IMR-90 (cell line): ENCODE data around the gene CFDP1. TPM values are rescaled to one million over a fixed set of nuclear protein-coding genes. Genes with fewer than 3 reads are reported as not detected.

Experiments used
- ATAC-seq: fragments of 200-7000 bp; cut with Tn5 transposase; 2 replicates; pipeline ENCODE4 v1.9.1; 2020; ENCODE audit warnings: low read depth, mild to moderate bottlenecking, moderate library complexity
- BruUV-seq: library from RNA; stranded (reverse); fragments of 400-500 nt; replicated peaks from 2 replicates; lab custom pipeline; 2021; lab: Mats Ljungman, UMichigan
- CTCF ChIA-PET: fragments of 300-600 bp; formaldehyde crosslinking; extraction: SDS; loops from one replicate; lab custom pipeline; 2021; ENCODE audit warnings: antibody characterized with exemption; lab: Yijun Ruan, JAX
- POLR2A ChIA-PET: fragments of 300-600 bp; sonication (Branson Sonifier 250); formaldehyde crosslinking; loops from one replicate; lab custom pipeline; 2022; ENCODE audit warnings: antibody characterized with exemption; ENCODE audit not compliant: unreplicated experiment; lab: Charles Lee
- DNase-seq: peaks from one replicate; pipeline ENCODE4 v3.0.0; 2013
- H2AFZ ChIP-seq: replicated peaks from 2 replicates; pipeline ENCODE3; 2013; ENCODE audit warnings: low read length, mild to moderate bottlenecking; ENCODE audit not compliant: poor library complexity
- H2AK5ac ChIP-seq: 2 replicates; pipeline ENCODE4 v1.6.1; 2013; ENCODE audit warnings: low read depth, low read length, inconsistent platforms
- H2AK9ac ChIP-seq: replicated peaks from 2 replicates; pipeline ENCODE3; 2013; ENCODE audit warnings: mild to moderate bottlenecking, low read depth, low read length, moderate library complexity; ENCODE audit not compliant: poor library complexity
- H2BK120ac ChIP-seq: 2 replicates; pipeline ENCODE4 v1.6.1; 2013; ENCODE audit warnings: low read depth, low read length, inconsistent platforms
- H2BK15ac ChIP-seq: 3 replicates; pipeline ENCODE4 v1.6.1; 2013; ENCODE audit warnings: low read depth, low read length, inconsistent platforms
- H2BK20ac ChIP-seq: 2 replicates; pipeline ENCODE4 v1.6.1; 2013; ENCODE audit warnings: low read depth, mild to moderate bottlenecking, inconsistent platforms, low read length, moderate library complexity
- H2BK5ac ChIP-seq: 2 replicates; pipeline ENCODE4 v1.6.1; 2013; ENCODE audit warnings: mild to moderate bottlenecking, low read depth, low read length, inconsistent platforms; ENCODE audit not compliant: poor library complexity, severe bottlenecking
- H3K14ac ChIP-seq: replicated peaks from 2 replicates; pipeline ENCODE4 v1.6.1; 2013; ENCODE audit warnings: low read depth, low read length, inconsistent platforms
- H3K18ac ChIP-seq: 2 replicates; pipeline ENCODE4 v1.6.1; 2013; ENCODE audit warnings: low read depth, low read length, control low read depth
- H3K23ac ChIP-seq: 2 replicates; pipeline ENCODE4 v1.6.1; 2013; ENCODE audit warnings: low read depth, low read length, inconsistent platforms
- H3K27ac ChIP-seq: 2 replicates; pipeline ENCODE4 v1.5.1; 2013; ENCODE audit warnings: mild to moderate bottlenecking, control low read depth, low read length; ENCODE audit not compliant: insufficient read depth
- H3K27me3 ChIP-seq: 2 replicates; pipeline ENCODE4 v1.6.1; 2013; ENCODE audit warnings: low read length; ENCODE audit not compliant: control insufficient read depth, insufficient read depth
- H3K36me3 ChIP-seq: 2 replicates; pipeline ENCODE4 v1.6.1; 2013; ENCODE audit warnings: low read length, mixed read lengths; ENCODE audit not compliant: control insufficient read depth, insufficient read depth
- H3K4ac ChIP-seq: 2 replicates; pipeline ENCODE4 v1.6.1; 2013; ENCODE audit warnings: low read depth, low read length, inconsistent platforms
- H3K4me1 ChIP-seq: 2 replicates; pipeline ENCODE4 v1.6.1; 2013; ENCODE audit warnings: low read length, mixed read lengths; ENCODE audit not compliant: control insufficient read depth, insufficient read depth
- H3K4me2 ChIP-seq: 2 replicates; pipeline ENCODE4 v1.6.1; 2013; ENCODE audit warnings: low read depth, mild to moderate bottlenecking, control low read depth, low read length, moderate library complexity
- H3K4me3 ChIP-seq: 2 replicates; pipeline ENCODE4 v1.5.1; 2013; ENCODE audit warnings: low read depth, mild to moderate bottlenecking, control low read depth, low read length, moderate library complexity; ENCODE audit not compliant: insufficient read depth
- H3K56ac ChIP-seq: 2 replicates; pipeline ENCODE4 v1.6.1; 2013; ENCODE audit warnings: low read length, inconsistent platforms; ENCODE audit not compliant: insufficient read depth; ENCODE audit errors: extremely low read depth
- H3K79me1 ChIP-seq, 2 experiments: 2 replicates each; pipeline ENCODE4 v1.6.1; 2013; ENCODE audit warnings: low read length in 2 of 2, inconsistent platforms in 1 of 2, low read depth in 1 of 2
- H3K9ac ChIP-seq: 2 replicates; pipeline ENCODE4 v1.6.1; 2013; ENCODE audit warnings: low read depth, low read length, control low read depth
- H3K9me1 ChIP-seq: 2 replicates; pipeline ENCODE4 v1.6.1; 2013; ENCODE audit warnings: low read length, inconsistent platforms; ENCODE audit not compliant: insufficient read depth
- H3K9me3 ChIP-seq: 2 replicates; pipeline ENCODE4 v1.6.1; 2013; ENCODE audit warnings: low read length; ENCODE audit not compliant: control insufficient read depth, insufficient read depth
- H4K20me1 ChIP-seq: 2 replicates; pipeline ENCODE4 v1.6.1; 2013; ENCODE audit warnings: low read length, inconsistent platforms; ENCODE audit not compliant: insufficient read depth
- H4K5ac ChIP-seq: 2 replicates; pipeline ENCODE4 v1.6.1; 2013; ENCODE audit warnings: mild to moderate bottlenecking, low read depth, low read length, control low read depth
- H4K8ac ChIP-seq, 2 experiments: 2 replicates each; pipeline ENCODE4 v1.6.1; 2013; ENCODE audit warnings: low read depth in 2 of 2, low read length in 2 of 2, control low read depth in 1 of 2, inconsistent platforms in 1 of 2
- H4K91ac ChIP-seq: 2 replicates; pipeline ENCODE4 v1.6.1; 2013; ENCODE audit warnings: low read depth, low read length, inconsistent platforms; ENCODE audit not compliant: insufficient read depth
- BHLHE40 ChIP-seq: fragments of 150-350 bp; IDR thresholded peaks from 2 replicates; pipeline ENCODE4 v1.6.1; 2016; ENCODE audit warnings: mild to moderate bottlenecking, low read depth, low read length
- CEBPB ChIP-seq: IDR thresholded peaks from 2 replicates; pipeline ENCODE4 v1.6.1; 2012; ENCODE audit warnings: low read depth, low read length, improper control_type of control experiment
- CHD1 ChIP-seq: IDR thresholded peaks from 2 replicates; pipeline ENCODE4 v1.6.1; 2012; ENCODE audit warnings: low read depth, low read length, improper control_type of control experiment
- CTCF ChIP-seq: conservative IDR thresholded peaks from 2 replicates; pipeline ENCODE4 v1.5.1; 2012; ENCODE audit warnings: mild to moderate bottlenecking, low read depth, low read length, improper control_type of control experiment
- ELK1 ChIP-seq: fragments of 150-350 bp; IDR thresholded peaks from 2 replicates; pipeline ENCODE4 v1.6.1; 2016; ENCODE audit warnings: low read depth, mild to moderate bottlenecking, low read length, moderate library complexity, borderline replicate concordance
- FOS ChIP-seq: fragments of 150-350 bp; IDR thresholded peaks from 2 replicates; pipeline ENCODE4 v1.6.1; 2016; ENCODE audit warnings: low read depth, low read length
- MAFK ChIP-seq: IDR thresholded peaks from 2 replicates; pipeline ENCODE4 v1.6.1; 2012; ENCODE audit warnings: low read depth, low read length, improper control_type of control experiment
- MAZ ChIP-seq: IDR thresholded peaks from 2 replicates; pipeline ENCODE4 v1.6.1; 2012; ENCODE audit warnings: low read depth, mild to moderate bottlenecking, low read length, improper control_type of control experiment, moderate library complexity, borderline replicate concordance
- MXI1 ChIP-seq: IDR thresholded peaks from 2 replicates; pipeline ENCODE4 v1.6.1; 2012; ENCODE audit warnings: low read depth, mild to moderate bottlenecking, low read length, moderate library complexity, borderline replicate concordance
- NFE2L2 ChIP-seq: fragments of 150-350 bp; IDR thresholded peaks from 2 replicates; pipeline ENCODE4 v1.6.1; 2016; ENCODE audit warnings: low read depth, mild to moderate bottlenecking, low read length
- POLR2A ChIP-seq: IDR thresholded peaks from 2 replicates; pipeline ENCODE4 v1.6.1; 2012; ENCODE audit warnings: mild to moderate bottlenecking, low read depth, low read length
- RAD21 ChIP-seq: IDR thresholded peaks from 2 replicates; pipeline ENCODE4 v1.6.1; 2012; ENCODE audit warnings: low read length, improper control_type of control experiment
- RCOR1 ChIP-seq: IDR thresholded peaks from 2 replicates; pipeline ENCODE4 v1.6.1; 2012; ENCODE audit warnings: mild to moderate bottlenecking, low read length, improper control_type of control experiment; ENCODE audit not compliant: insufficient replicate concordance
- RFX5 ChIP-seq: IDR thresholded peaks from 2 replicates; pipeline ENCODE4 v1.8.0; 2012; ENCODE audit warnings: low read depth, mild to moderate bottlenecking, low read length, moderate library complexity
- SMC3 ChIP-seq: fragments of 150-350 bp; IDR thresholded peaks from 2 replicates; pipeline ENCODE4 v1.6.1; 2016; ENCODE audit warnings: low read depth, mild to moderate bottlenecking, antibody characterized with exemption, low read length, moderate library complexity
- USF2 ChIP-seq: fragments of 150-350 bp; IDR thresholded peaks from 2 replicates; pipeline ENCODE4 v1.6.1; 2017; ENCODE audit warnings: mild to moderate bottlenecking, antibody characterized with exemption, low read length, low read depth
- WGBS, 2 experiments: methylation state at CpG; one replicate each; pipeline versions ENCODE4 v1.1.5 to v1.1.7; 2013; ENCODE audit warnings: missing lambda C conversion rate in 2 of 2; ENCODE audit not compliant: insufficient read length in 1 of 2; ENCODE audit errors: extremely low coverage in 2 of 2; 5-methylcytosine and 5-hydroxymethylcytosine counted together
- dilution Hi-C: fragments of 300-500 bp; cut with HindIII; formaldehyde crosslinking; loops from one replicate; pipeline ENCODE4 v1.14.3; 2018; ENCODE audit warnings: low sequenced_read_pairs; ENCODE audit not compliant: unreplicated experiment
- in situ Hi-C: fragments of 300-500 bp; cut with MboI; formaldehyde crosslinking; loops from 3 replicates; pipeline ENCODE4 v1.14.3; 2019; ENCODE audit warnings: low sequenced_read_pairs, inconsistent platforms, mixed read lengths
- intact Hi-C: fragments of 100-400 bp; cut with micrococcal nuclease; formaldehyde crosslinking; loops from 2 replicates; pipeline ENCODE4 v1.10.0; 2022
- polyA plus RNA-seq, 3 experiments: library from polyadenylated mRNA; depleted of rRNA; stranded (reverse); fragments of >200 nt; gene quantifications; 2 replicates each; pipeline ENCODE4 v1.2.3, GENCODE V29; 2012; ENCODE audit warnings: low replicate concordance in 1 of 3
- total RNA-seq: library from RNA; depleted of rRNA; stranded (reverse); fragments of >200 nt; gene quantifications from 2 replicates; pipeline ENCODE4 v1.2.3, GENCODE V29; 2012

Gene CFDP1
- total and polyA plus RNA-seq, 2 of the 4 experiments (the other 2 are of a cell fraction): 15.6 to 38.7 TPM

- Histone ChIP-seq H2BK120ac (no peak overlapping the region), H4K8ac (no peak overlapping the region), H3K27me3 (peaks cover 12% of the 10 kb centered on the region; the same call in 1 of the 2 replicates), H3K23ac (no peak overlapping the region), H3K9ac (no peak overlapping the region), H2AK5ac (no peak overlapping the region), H3K9me1 (no peaks in the 10 kb centered on the region), H2AFZ (no peak overlapping the region), H2AK9ac (no peak overlapping the region), H2BK20ac (no peak overlapping the region), H3K79me1 (no peaks in the 10 kb centered on the region), H3K9me3 (no peaks in the 10 kb centered on the region), H3K36me3 (no peaks in the 10 kb centered on the region), H3K56ac (no peak overlapping the region), H4K20me1 (no peaks in the 10 kb centered on the region), H3K14ac (no peak overlapping the region), H3K27ac (no peak overlapping the region), H3K4me3 (no peak overlapping the region), H2BK15ac (no peak overlapping the region), H3K4ac (no peak overlapping the region), H3K4me1 (no peaks in the 10 kb centered on the region), H2BK5ac (no peak overlapping the region), H4K91ac (no peak overlapping the region), H3K4me2 (no peak overlapping the region), H4K5ac (no peak overlapping the region), H3K18ac (no peak overlapping the region)
- dilution Hi-C loops: no loop called here
- 62% methylated on average over 2 of the region's 2 CpGs; no CpG with 5 or more reads in 1 of the 2 experiments for WGBS, 2 experiments
- no peak for ATAC-seq
- ChIA-PET CTCF (interaction anchor here (1.3 kb wide), 1 partner anchor 10 kb away, joined by 3 read pairs; no protein-coding TSS in a partner anchor), POLR2A (no interaction called here)
- no peak for DNase-seq
- no TSS peak for BruUV-seq
- TF ChIP-seq ELK1: no peak
- no peak for TF ChIP-seq MAZ
- TF ChIP-seq CTCF: no peak
- no peak for TF ChIP-seq SMC3
- no peak for TF ChIP-seq RAD21
- TF ChIP-seq MXI1: no peak
- no peak for TF ChIP-seq NFE2L2
- no peak for TF ChIP-seq MAFK
- TF ChIP-seq BHLHE40: no peak
- no peak for TF ChIP-seq FOS
- TF ChIP-seq RCOR1: no peak
- no peak for TF ChIP-seq POLR2A
- no peak for TF ChIP-seq CHD1
- TF ChIP-seq CEBPB: no peak
- no peak for TF ChIP-seq USF2
- no peak for TF ChIP-seq RFX5
- intact Hi-C loops: no loop called here
- in situ Hi-C loops: no loop called here
Measured at GRCh38 chr16:75475420-75475847, 42.1 kb upstream of the CFDP1 start.
